BLaER1 (cell line): ENCODE results near the gene SMAD5.

ENCODE experiments used
- H3K27ac ChIP-seq: shearing (Covaris generic); formaldehyde crosslinking; 2 replicates; pipeline ENCODE4 v1.8.1; 2022
- H3K27me3 ChIP-seq: shearing (Covaris generic); formaldehyde crosslinking; 2 replicates; pipeline ENCODE4 v1.8.1; 2022
- H3K36me3 ChIP-seq: shearing (Covaris generic); formaldehyde crosslinking; 2 replicates; pipeline ENCODE4 v1.8.1; 2022
- H3K4me1 ChIP-seq: shearing (Covaris generic); formaldehyde crosslinking; 2 replicates; pipeline ENCODE4 v1.8.1; 2022
- H3K4me2 ChIP-seq: shearing (Covaris generic); formaldehyde crosslinking; 2 replicates; pipeline ENCODE4 v1.8.1; 2022
- H3K4me3 ChIP-seq: shearing (Covaris generic); formaldehyde crosslinking; 2 replicates; pipeline ENCODE4 v1.8.1; 2022
- H3K9ac ChIP-seq: shearing (Covaris generic); formaldehyde crosslinking; 2 replicates; pipeline ENCODE4 v1.8.1; 2022
- H3K9me3 ChIP-seq: shearing (Covaris generic); formaldehyde crosslinking; 2 replicates; pipeline ENCODE4 v1.8.1; 2022
- H4K20me1 ChIP-seq: shearing (Covaris generic); formaldehyde crosslinking; 2 replicates; pipeline ENCODE4 v1.8.1; 2022
- Cebpa-rat ChIP-seq: shearing (Covaris generic); IDR thresholded peaks from 2 replicates; pipeline ENCODE4 v1.8.1; 2022

Gene SMAD5

DNA sequence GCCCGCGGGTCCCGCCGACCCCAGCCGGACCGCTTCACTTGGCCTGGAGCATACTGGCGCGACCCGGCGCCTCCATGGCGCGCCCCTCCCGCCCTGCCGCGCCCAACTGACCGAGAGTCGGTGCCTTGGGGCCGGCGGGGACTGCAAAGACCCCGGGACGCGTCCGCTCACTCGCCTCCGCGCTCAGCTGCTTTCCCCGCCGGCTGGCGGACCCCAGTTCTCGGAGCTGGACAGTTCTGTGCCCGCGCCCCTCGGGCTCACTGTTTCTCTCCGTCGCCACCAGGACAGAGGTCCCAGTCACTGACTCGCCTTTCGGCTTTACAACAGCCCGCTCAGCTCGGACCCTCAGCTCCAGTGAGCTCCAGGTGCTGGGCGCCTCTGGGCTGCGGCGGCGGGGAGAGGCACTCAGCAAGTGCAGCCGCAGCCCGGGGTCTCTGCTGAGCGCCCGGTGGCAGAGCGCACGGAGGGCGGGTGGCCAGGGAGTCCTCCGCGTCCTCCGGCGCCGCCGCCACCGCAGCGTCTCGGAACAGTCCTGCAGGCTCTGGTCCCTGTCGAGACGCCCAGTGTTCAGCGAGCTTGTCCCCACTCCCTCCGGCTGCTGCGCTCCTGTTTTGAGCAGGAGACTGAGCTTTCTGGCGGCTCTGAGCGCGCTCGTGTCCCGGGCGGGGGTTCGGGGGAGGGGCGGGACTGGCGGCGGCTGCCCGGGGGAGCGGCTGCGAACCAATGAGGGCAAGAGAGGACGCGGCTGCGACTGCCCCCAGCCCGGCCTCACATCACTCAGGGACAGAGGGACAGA lies 60.1 kb downstream of the SMAD5 start, which contains the start of gene SMIM32:
SMIM32 (minus strand) TSS at position 637 of the 796 bp plus-strand sequence. CDS start 638 bp downstream, outside the sequence.
- H3K4me2 ChIP-seq, result no peak within 1 kb of the TSS
- H3K9ac ChIP-seq, result no peak within 1 kb of the TSS
- H3K4me1 ChIP-seq, result peaks cover 10% of the 10 kb centered on the region; the same call in 1 of the 2 replicates
- H3K27ac ChIP-seq, result no peak within 1 kb of the TSS
- TF ChIP-seq Cebpa-rat, result no peak
- H3K9me3 ChIP-seq, result peaks cover 24% of the 10 kb centered on the region
- H3K4me3 ChIP-seq, result no peak within 1 kb of the TSS
- H3K36me3 ChIP-seq, result peaks cover 29% of the 10 kb centered on the region
- peaks cover 44% of the 10 kb centered on the region for H3K27me3 ChIP-seq
- no peaks in the 10 kb centered on the region for H4K20me1 ChIP-seq

DNA sequence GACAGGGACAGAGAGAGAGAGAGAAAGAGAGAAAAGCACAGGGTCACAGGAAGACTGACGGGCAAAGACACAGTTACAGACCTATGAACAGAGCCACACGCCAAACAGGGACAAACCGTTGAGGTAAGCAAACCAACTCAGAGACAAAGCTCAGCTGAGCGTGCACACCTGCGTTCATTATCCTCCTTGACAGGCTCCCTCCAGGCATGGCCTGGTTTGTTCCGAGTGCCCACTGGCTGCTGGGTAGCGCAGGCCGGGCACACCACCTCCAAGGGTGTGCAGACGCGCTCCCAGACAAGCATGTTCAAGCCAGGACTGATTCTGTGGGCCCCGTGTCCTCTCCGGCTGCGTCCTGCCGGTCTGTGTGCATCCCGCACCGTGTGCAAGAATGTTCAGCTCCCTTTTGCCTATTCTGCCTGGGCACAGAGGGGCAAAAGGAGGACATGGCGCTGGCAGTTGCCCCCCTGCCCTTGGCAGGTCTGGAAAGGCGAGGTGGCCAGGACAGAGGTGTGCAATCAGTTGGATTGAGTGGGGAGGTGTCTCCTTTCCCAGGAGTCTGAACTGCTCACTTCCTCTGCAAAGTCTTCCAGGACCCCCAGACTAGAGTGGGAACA lies 60.8 kb downstream of the SMAD5 start:
- H3K27ac ChIP-seq, result no peak overlapping the region
- H3K9ac ChIP-seq, result no peak overlapping the region
- peaks cover 24% of the 10 kb centered on the region for H3K9me3 ChIP-seq
- H3K36me3 ChIP-seq, result peaks cover 22% of the 10 kb centered on the region
- H3K4me2 ChIP-seq, result no peak overlapping the region
- no peaks in the 10 kb centered on the region for H4K20me1 ChIP-seq
- TF ChIP-seq Cebpa-rat, result no peak
- peaks cover 44% of the 10 kb centered on the region for H3K27me3 ChIP-seq
- H3K4me1 ChIP-seq, result peaks cover 10% of the 10 kb centered on the region; the same call in 1 of the 2 replicates
- no peak overlapping the region for H3K4me3 ChIP-seq

GRCh38 chr5:136194576-136194975 lies 61.9 kb downstream of the SMAD5 start:
- H3K9ac ChIP-seq, result no peak overlapping the region
- no peak overlapping the region for H3K27ac ChIP-seq
- H4K20me1 ChIP-seq, result no peaks in the 10 kb centered on the region
- H3K9me3 ChIP-seq, result peaks cover 24% of the 10 kb centered on the region
- H3K4me1 ChIP-seq, result peaks cover 10% of the 10 kb centered on the region; the same call in 1 of the 2 replicates
- no peak for TF ChIP-seq Cebpa-rat
- H3K36me3 ChIP-seq, result peaks cover 14% of the 10 kb centered on the region; the same call in 1 of the 2 replicates
- H3K27me3 ChIP-seq, result peaks cover 44% of the 10 kb centered on the region
- no peak overlapping the region for H3K4me3 ChIP-seq
- no peak overlapping the region for H3K4me2 ChIP-seq

- Histone ChIP-seq H3K36me3 (peaks cover 11% of the 10 kb centered on the region; the same call in 1 of the 2 replicates), H4K20me1 (no peaks in the 10 kb centered on the region), H3K4me2 (peak overlapping the region; percentile 14; the same call in 1 of the 2 replicates), H3K27me3 (peaks cover 30% of the 10 kb centered on the region), H3K4me3 (no peak overlapping the region), H3K9me3 (peaks cover 14% of the 10 kb centered on the region), H3K9ac (no peak overlapping the region), H3K27ac (no peak overlapping the region), H3K4me1 (peaks cover 10% of the 10 kb centered on the region; the same call in 1 of the 2 replicates)
- no peak for TF ChIP-seq Cebpa-rat
These were observed 63.6 kb downstream of the SMAD5 start for GRCh38 chr5:136195971-136196820.

GRCh38 chr5:136197462-136198142 lies 65.0 kb downstream of the SMAD5 start:
- Histone ChIP-seq H3K4me2 (no peak overlapping the region), H3K9me3 (no peaks in the 10 kb centered on the region), H3K9ac (no peak overlapping the region), H3K27ac (no peak overlapping the region), H3K27me3 (peaks cover 15% of the 10 kb centered on the region), H3K4me1 (peaks cover 10% of the 10 kb centered on the region; the same call in 1 of the 2 replicates), H3K4me3 (no peak overlapping the region), H4K20me1 (no peaks in the 10 kb centered on the region), H3K36me3 (no peaks in the 10 kb centered on the region)
- TF ChIP-seq Cebpa-rat, result no peak

GRCh38 chr5:136198453-136198852 lies 65.8 kb downstream of the SMAD5 start:
- no peaks in the 10 kb centered on the region for H3K36me3 ChIP-seq
- H3K9me3 ChIP-seq, result no peaks in the 10 kb centered on the region
- H3K27me3 ChIP-seq, result peaks cover 7% of the 10 kb centered on the region
- peaks cover 10% of the 10 kb centered on the region; the same call in 1 of the 2 replicates for H3K4me1 ChIP-seq
- H3K4me2 ChIP-seq, result no peak overlapping the region
- no peak for TF ChIP-seq Cebpa-rat
- no peak overlapping the region for H3K9ac ChIP-seq
- H4K20me1 ChIP-seq, result no peaks in the 10 kb centered on the region
- H3K4me3 ChIP-seq, result no peak overlapping the region
- H3K27ac ChIP-seq, result no peak overlapping the region

DNA sequence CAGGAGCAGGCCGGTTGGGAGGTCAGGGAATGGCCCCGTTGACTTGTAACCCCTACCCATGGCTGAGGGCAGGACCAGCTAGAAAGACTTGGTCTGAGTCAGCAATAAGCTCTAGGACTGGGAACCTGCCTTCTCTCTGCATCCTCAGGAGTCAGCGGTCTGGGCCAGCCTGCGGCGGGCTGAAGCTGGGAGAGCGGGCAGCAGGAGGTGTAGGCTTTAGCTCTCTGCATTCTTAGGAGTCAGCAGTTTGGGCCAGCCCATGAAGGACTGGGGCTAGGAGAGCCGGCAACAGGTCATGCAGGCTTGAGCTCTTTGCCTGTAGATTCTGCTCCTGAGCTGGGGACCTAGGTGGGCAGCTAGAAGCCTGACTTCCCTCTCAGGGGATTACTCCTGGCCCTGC lies 66.8 kb downstream of the SMAD5 start:
- H3K27me3 ChIP-seq, result no peaks in the 10 kb centered on the region
- H3K36me3 ChIP-seq, result no peaks in the 10 kb centered on the region
- no peak overlapping the region for H3K4me3 ChIP-seq
- no peak overlapping the region for H3K27ac ChIP-seq
- TF ChIP-seq Cebpa-rat, result no peak
- peaks cover 10% of the 10 kb centered on the region; the same call in 1 of the 2 replicates for H3K4me1 ChIP-seq
- no peak overlapping the region for H3K4me2 ChIP-seq
- H4K20me1 ChIP-seq, result no peaks in the 10 kb centered on the region
- no peaks in the 10 kb centered on the region for H3K9me3 ChIP-seq
- H3K9ac ChIP-seq, result no peak overlapping the region

- Histone ChIP-seq H3K9me3 (peaks cover 2% of the 10 kb centered on the region; the same call in 1 of the 2 replicates), H3K27ac (no peak overlapping the region), H3K36me3 (no peaks in the 10 kb centered on the region), H3K4me1 (peaks cover 10% of the 10 kb centered on the region; the same call in 1 of the 2 replicates), H3K27me3 (no peaks in the 10 kb centered on the region), H3K4me3 (no peak overlapping the region), H3K4me2 (no peak overlapping the region), H3K9ac (no peak overlapping the region), H4K20me1 (no peaks in the 10 kb centered on the region)
- TF ChIP-seq Cebpa-rat, result no peak
These were observed 67.5 kb downstream of the SMAD5 start for GRCh38 chr5:136200130-136200529.

DNA sequence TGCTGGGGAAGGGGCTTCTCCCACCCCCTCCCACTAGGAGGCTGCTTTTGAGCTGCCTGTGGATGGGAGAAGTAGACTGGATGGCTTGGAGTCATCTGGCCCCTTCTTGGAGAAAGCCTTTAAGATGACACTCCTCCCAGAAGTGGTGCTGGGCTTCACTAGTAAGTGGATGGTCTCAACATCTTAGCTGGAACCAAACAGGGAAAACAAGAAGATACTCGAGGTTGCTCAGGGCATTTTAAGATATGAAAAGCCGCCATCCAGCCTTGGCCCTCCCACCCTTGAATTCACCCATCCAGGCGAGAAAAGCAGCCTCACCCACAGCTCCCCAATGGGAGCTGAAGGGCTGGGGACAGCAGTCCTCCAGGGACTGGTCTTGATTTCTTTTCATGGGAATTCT lies 68.1 kb downstream of the SMAD5 start:
- Histone ChIP-seq H4K20me1 (no peaks in the 10 kb centered on the region), H3K27me3 (no peaks in the 10 kb centered on the region), H3K27ac (no peak overlapping the region), H3K4me2 (no peak overlapping the region), H3K4me3 (no peak overlapping the region), H3K36me3 (no peaks in the 10 kb centered on the region), H3K9me3 (peaks cover 8% of the 10 kb centered on the region; the same call in 1 of the 2 replicates), H3K4me1 (peaks cover 11% of the 10 kb centered on the region), H3K9ac (no peak overlapping the region)
- no peak for TF ChIP-seq Cebpa-rat
